ENCODE data around the gene PRKAR1A.

The PRKAR1A gene

DNA sequence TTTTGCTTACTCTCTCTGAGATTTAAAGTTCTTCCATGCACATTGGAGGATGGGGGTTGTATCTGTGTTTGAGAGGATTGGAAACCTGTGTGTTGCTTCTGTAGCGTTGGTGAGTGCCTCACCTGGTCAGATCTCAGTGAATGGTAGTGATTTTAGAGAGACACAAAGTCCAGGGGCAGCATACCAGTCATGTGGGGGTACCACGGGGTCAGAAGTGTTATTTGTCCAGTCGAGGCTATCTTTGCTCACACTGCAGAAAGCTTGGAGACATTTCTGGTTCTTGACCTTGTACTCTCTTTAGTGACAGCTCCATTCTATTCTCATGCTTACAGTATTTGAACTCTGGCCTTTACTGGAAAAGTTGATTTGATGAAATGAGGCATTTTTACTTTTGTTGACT lies 23.7 kb downstream of the PRKAR1A start:
- Histone ChIP-seq H3K27ac (peak overlapping the region in 2 of 21 experiments; percentile 32 to 43), H3K4me3 (no peak overlapping the region)

GRCh38 chr17:68539548-68540467 lies 27.6 kb downstream of the PRKAR1A start:
- peak overlapping the region in 6 of 21 experiments; percentile 14 to 50 (median 28) for H3K27ac ChIP-seq
- H3K4me3 ChIP-seq = no peak overlapping the region

DNA sequence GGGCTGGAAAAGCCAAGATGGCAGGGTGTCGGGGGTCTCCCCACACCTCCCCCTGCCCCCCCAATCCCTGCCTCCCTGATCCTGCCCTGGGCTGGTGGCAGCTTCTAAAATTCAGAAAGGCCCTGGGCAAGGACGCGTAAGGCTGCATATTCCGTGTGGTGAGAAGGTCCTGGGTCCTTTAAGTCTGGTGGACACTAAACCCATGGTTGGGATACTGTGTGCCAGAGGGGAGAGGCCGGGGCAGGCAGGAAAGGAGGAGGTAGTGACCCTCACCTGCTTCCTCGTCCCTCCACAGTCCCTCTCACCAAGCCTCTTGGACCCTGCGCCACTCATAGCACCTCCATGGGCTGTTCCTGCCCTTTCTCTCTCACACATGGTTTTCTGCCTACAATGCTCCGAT lies 28.8 kb downstream of the PRKAR1A start:
- Histone ChIP-seq H3K4me3 (no peak overlapping the region), H3K27ac (peak overlapping the region in 2 of 21 experiments; percentile 39 to 48)

- peak overlapping the region in 1 of 21 experiments; percentile 53 for H3K27ac ChIP-seq
- H3K4me3 ChIP-seq = no peak overlapping the region
Observed at GRCh38 chr17:68541816-68542215, 29.6 kb downstream of the PRKAR1A start.

DNA sequence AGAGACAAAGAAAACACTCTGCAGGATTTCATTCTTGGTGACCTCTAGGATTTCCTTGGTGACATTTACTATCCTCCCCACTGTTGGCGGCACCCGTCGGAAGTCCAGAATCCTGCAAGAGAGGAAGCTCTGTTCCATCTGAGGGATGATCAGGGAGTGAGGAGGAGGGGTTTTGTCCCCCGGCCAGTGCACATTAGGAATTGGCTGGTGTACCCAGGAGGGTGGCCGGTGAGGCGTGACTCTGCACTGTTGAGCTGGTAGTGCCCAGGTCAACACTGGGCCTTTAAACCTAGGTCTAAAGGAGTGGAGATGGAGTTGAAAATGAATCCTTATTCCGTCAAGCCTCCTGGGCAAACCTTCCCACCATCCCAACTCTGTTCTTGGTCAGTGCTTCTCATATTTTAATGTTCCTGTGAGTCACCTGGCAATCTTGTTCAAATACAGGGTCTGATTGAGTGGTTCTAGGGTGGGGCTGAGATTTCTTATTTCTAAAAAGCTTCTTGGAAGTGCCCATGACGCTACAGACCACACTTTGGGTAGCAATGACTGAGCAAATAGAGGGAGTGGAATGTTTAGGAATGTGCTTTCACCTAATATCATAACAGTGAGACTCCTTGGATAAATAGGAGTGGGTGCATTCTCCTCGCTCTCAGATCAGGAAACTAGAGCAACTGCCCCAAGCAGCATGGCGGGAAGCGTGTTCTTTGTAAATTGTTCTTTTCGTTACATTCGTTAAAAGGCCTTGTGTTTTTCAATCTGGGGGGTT lies 30.7 kb downstream of the PRKAR1A start:
- peak overlapping the region in 1 of 21 experiments; percentile 53 for H3K27ac ChIP-seq
- no peak overlapping the region for H3K4me3 ChIP-seq

GRCh38 chr17:68544111-68544915 lies 32.1 kb downstream of the PRKAR1A start:
- no peak overlapping the region for H3K27ac ChIP-seq
- no peak overlapping the region for H3K4me3 ChIP-seq

DNA sequence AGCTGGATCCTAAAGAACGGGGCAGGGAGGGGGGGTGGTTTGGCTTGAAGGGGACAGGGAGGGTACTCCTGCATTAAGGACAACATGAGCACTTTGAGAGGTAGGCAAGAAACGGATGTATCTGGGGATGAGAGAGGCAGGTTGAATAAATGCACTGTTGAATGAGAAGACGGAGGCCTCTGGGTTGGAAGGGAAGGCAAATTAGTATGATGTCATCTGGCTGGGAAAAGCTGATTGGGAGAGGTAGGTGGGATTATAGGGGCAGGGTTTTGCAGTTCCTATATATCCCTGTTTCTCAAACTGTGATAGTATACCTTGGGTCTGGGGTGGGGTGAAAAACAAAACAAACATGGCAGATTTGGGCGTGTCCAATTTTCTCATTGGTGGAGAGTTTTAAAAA lies 44.3 kb downstream of the PRKAR1A start:
- H3K4me3 ChIP-seq = no peak overlapping the region

GRCh38 chr17:68559316-68559715 lies 47.1 kb downstream of the PRKAR1A start:
- no peak overlapping the region for H3K27ac ChIP-seq
- H3K4me3 ChIP-seq = no peak overlapping the region

More for the DNA sequence above, 44.3 kb downstream of the PRKAR1A start:
- no peak overlapping the region for H3K27ac ChIP-seq

DNA sequence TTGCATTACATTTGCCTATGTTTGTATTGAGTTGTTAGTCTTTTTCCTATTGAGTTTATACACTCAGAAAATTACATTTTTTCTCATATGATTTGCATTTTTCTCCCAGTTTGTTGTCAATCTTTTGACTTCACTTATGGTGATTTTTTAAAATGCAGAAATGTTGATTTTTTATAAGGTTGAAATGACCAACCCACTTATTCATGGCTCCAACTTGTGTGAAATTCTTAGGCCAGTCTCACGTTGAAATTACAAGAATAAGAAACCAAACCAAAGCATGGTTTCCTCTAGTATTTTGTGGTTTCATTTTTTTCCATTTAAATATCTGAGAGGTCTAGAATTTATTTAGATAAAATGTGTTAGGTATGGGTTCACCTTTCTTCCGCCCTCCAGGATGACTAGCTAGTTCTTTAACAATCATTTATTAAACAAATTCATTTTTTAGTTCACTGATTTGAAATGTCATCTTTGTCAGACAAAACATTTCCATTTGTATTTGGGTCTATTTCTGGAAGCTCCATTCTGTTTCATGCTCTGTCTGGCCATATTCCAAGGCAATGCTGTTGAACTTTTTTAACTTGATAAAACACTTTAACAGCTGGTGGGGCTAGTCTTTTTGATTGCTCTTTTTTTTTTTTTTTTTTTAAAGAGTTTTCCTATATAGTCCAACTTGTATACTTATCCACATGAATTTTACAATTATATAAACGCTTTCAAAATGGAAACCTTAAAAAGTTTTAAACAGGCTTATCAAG lies 48.9 kb downstream of the PRKAR1A start:
- H3K4me3 ChIP-seq = no peak overlapping the region
- no peak overlapping the region for H3K27ac ChIP-seq

DNA sequence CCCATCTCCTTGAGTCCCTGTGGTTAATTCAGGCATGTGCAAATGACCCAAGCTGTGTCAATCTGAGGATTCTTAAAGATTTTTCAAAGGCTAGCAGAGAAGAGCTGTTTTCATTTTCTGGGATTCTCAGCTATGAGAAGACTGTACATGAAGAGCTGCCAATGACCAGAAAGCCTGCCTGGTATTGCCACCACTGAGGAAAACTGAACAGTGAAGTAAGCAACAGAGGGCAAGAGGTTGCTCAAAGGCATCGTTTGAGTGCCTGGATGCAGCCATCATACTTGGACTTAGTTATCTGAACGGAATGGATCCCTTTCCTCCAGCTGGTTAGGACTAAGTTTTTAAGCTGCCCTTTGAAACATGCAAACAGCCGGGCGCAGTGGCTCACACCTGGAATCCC lies 50.5 kb downstream of the PRKAR1A start:
- no peak overlapping the region for H3K4me3 ChIP-seq
- H3K27ac ChIP-seq = peak overlapping the region in 1 of 21 experiments; percentile 59

DNA sequence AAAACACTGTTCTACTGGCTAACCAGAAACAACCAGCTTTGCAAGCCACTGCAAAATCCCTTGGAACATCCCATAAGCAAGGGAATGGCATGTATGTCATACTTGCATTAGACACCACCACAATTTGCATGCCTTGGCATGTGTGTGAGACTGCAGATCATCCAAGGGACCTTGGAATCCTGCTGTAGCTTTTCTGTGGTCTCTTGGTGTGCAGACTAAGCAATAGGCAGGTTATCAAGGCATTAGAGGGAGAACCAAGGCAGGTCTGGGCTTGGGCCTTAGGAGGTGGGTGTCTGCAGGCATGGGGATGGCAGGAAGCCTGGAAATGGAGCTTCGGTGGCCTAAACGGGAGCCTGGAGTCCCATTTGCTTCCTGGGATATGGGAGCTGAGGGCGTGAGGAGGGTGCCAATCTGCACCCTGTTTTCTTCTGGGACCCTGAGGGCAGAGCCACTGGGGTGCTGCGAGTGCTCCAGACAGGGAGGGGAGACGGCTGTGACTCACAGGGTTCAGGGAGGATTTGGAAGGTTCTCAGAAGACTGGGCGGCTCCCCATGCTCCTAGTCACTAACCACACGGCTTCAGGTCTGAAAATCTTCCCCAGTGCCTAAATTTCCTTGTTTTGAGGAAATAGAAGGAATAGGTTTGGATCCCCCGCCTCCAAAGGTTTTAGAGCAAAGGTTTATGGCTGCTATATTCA lies 52.3 kb downstream of the PRKAR1A start:
- H3K27ac ChIP-seq = peak overlapping the region in 17 of 21 experiments; percentile 3 to 84 (median 56)
- no peak overlapping the region for H3K4me3 ChIP-seq

GRCh38 chr17:68565661-68566441 lies 53.6 kb downstream of the PRKAR1A start:
- H3K27ac ChIP-seq = peak overlapping the region in 12 of 21 experiments; percentile 8 to 84 (median 40)
- no peak overlapping the region for H3K4me3 ChIP-seq

DNA sequence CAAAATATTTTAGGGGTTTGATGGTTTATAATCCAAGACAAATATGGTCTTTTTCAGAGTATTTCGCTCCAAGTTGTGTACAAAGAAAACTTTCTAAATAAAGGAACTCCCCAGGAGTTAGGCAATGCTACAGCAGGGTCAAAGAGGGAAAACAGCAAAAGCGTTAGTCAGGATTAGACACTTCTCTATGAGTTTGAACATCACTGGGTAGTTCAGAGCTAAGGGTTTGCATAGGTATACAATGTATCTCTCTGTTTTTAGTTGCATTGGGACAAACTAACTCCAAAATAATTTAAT lies 54.2 kb downstream of the PRKAR1A start:
- no peak overlapping the region for H3K4me3 ChIP-seq
- peak overlapping the region in 3 of 21 experiments; percentile 25 to 49 (median 37) for H3K27ac ChIP-seq

DNA sequence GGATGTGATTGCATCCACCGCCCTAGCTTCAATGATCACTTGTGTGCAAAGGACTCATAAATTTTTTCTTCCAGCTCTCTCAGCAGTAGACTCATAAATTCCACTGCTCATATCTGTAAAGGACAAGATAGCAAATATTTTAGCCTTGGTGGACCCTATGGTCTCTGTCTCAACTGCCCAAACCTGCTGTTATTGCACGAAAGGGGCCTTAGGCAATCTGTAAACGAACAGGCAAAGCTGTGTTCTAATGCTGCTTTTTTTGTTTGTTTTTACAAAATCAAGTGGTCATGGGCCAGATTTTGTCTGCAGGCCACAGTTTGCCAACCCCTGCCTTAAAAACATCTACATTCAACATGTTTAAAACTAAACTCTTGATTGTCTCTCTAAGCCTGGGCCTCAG lies 54.8 kb downstream of the PRKAR1A start:
- H3K27ac ChIP-seq = peak overlapping the region in 7 of 21 experiments; percentile 5 to 49 (median 37)
- H3K4me3 ChIP-seq = no peak overlapping the region

DNA sequence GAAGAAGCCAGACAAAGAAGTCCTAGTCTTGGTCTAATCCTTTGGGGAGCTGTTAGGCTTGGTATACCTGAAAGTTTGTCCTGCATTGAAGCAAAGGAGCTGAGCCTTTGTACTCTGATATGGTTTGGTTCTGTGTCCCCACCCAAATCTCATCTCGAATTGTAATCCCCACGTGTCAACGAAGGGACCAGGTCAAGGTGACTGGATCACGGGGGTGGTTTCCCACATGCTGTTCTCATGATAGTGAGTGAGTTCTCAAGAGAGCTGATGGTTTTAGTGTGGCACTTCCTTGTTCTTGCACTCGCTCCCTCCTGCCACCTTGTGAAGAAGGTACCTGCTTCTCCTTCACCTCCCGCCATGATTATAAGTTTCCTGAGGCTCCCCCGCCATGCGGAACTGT lies 55.4 kb downstream of the PRKAR1A start:
- H3K27ac ChIP-seq = peak overlapping the region in 5 of 21 experiments; percentile 5 to 49 (median 37)

GRCh38 chr17:68568581-68568980 lies 56.4 kb downstream of the PRKAR1A start:
- H3K4me3 ChIP-seq = no peak overlapping the region

More for the DNA sequence above, 55.4 kb downstream of the PRKAR1A start:
- no peak overlapping the region for H3K4me3 ChIP-seq

DNA sequence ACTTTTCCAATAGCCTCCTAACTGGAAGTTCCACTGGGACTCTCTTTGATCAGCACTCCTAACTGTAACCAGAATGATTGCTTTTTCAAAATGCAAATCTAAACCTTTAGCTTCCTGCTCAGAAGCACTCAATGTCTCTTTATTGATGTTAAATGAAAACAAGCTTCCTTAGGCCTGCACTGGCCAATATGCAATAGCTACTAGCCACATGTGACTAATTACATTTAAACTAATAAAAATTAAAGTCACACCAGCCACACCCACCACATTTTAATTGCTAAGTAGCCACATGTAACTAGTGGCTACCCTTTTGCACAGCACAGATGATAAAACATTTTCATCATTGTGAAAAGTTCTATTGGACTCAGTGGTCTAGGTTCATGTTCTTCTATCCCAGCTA lies 57.1 kb downstream of the PRKAR1A start:
- Histone ChIP-seq H3K4me3 (no peak overlapping the region), H3K27ac (peak overlapping the region in 1 of 21 experiments; percentile 7)

More at GRCh38 chr17:68568581-68568980, 56.4 kb downstream of the PRKAR1A start:
- no peak overlapping the region for H3K27ac ChIP-seq

DNA sequence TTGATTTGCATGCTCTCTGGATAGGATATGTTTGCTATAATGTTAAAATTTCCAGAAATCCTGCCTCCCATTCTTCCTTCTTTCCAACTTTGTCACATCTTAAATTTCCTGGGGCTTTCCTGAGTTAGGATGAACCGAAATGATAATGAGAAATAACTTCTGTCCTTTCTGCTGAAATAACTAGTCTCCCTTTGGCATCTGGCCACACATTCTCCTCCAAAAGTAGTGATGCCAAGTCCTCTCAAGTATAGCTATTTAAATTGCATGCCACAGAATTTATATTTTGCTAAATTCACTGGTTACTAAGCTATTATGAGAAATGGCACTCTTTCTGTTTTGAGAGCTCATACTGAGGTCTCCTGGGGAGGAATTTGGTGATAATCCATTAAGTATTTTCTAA lies 58.3 kb downstream of the PRKAR1A start:
- peak overlapping the region in 1 of 21 experiments; percentile 5 for H3K27ac ChIP-seq

More for the DNA sequence above, 58.3 kb downstream of the PRKAR1A start:
- H3K4me3 ChIP-seq = no peak overlapping the region

Data from skin epidermis (tissue), 12 donors.